ENCODE data around the gene DACH1. TPM values are rescaled to one million over a fixed set of nuclear protein-coding genes. Genes with fewer than 3 reads are reported as not detected.

The DACH1 gene
- total RNA-seq, 2 experiments from 2014 or later: not detected

- intact Hi-C loops (cut with micrococcal nuclease; ENCODE audit: unreplicated experiment): no loop called here
- no peaks in the 10 kb centered on the region for H3K79me2 ChIP-seq (ENCODE audit: insufficient read depth, low read depth, low read length)
- ChIA-PET POLR2A (interaction anchor here (1.2 kb wide), 1 partner anchor 9 kb away, joined by 3 read pairs; no protein-coding TSS in a partner anchor), CTCF (ENCODE audit: unreplicated experiment) (no interaction called here)
- BruUV-seq (replicated peaks): no TSS peak
- no peaks in the 10 kb centered on the region for H3K9me3 ChIP-seq (ENCODE audit: low read length)
- H3K4me1 ChIP-seq (ENCODE audit: insufficient read depth, low read length, poor library complexity, severe bottlenecking): no peaks in the 10 kb centered on the region
- no peak for DNase-seq (ENCODE audit: low spot score)
- H2AFZ ChIP-seq (ENCODE audit: low read length): no peak overlapping the region
- no peak overlapping the region for H3K27ac ChIP-seq (ENCODE audit: low read depth, low read length, poor library complexity, severe bottlenecking)
- H4K20me1 ChIP-seq (ENCODE audit: insufficient read depth, low read length): no peaks in the 10 kb centered on the region
- no peak overlapping the region for H3K4me3 ChIP-seq (ENCODE audit: low read depth, low read length, poor library complexity, severe bottlenecking)
- TF ChIP-seq CTCF (conservative IDR thresholded peaks at IDR 0.05; ENCODE audit: low read length) (peak; percentile 22; the same call in 1 of the 2 replicates), EZH2phosphoT487 (IDR thresholded peaks at IDR 0.05; ENCODE audit: borderline replicate concordance, low read depth, low read length) (no peak)
- H3K4me2 ChIP-seq (ENCODE audit: low read length): no peak overlapping the region
- no peaks in the 10 kb centered on the region for H3K9me2 ChIP-seq (ENCODE audit: insufficient read depth, low read length)
- no peaks in the 10 kb centered on the region for H3K36me3 ChIP-seq (ENCODE audit: insufficient read depth, low read length)
Observed at GRCh38 chr13:71754407-71754974, 112.5 kb downstream of the DACH1 start.

GRCh38 chr13:71752775-71753513 is 114.1 kb downstream of the DACH1 start:
- no peak for TF ChIP-seq EZH2phosphoT487 (IDR thresholded peaks at IDR 0.05; ENCODE audit: borderline replicate concordance, low read depth, low read length)

GRCh38 chr13:71751073-71751472 is 115.9 kb downstream of the DACH1 start:
- intact Hi-C loops (cut with micrococcal nuclease; ENCODE audit: unreplicated experiment): no loop called here
- ChIA-PET CTCF (ENCODE audit: unreplicated experiment) (no interaction called here), POLR2A (no interaction called here)
- no peak overlapping the region for H3K4me3 ChIP-seq (ENCODE audit: low read depth, low read length, poor library complexity, severe bottlenecking)
- no peaks in the 10 kb centered on the region for H4K20me1 ChIP-seq (ENCODE audit: insufficient read depth, low read length)
- H2AFZ ChIP-seq (ENCODE audit: low read length): no peak overlapping the region
- no peaks in the 10 kb centered on the region for H3K9me2 ChIP-seq (ENCODE audit: insufficient read depth, low read length)
- no peak overlapping the region for H3K4me2 ChIP-seq (ENCODE audit: low read length)
- no peaks in the 10 kb centered on the region for H3K79me2 ChIP-seq (ENCODE audit: insufficient read depth, low read depth, low read length)
- H3K36me3 ChIP-seq (ENCODE audit: insufficient read depth, low read length): no peaks in the 10 kb centered on the region
- H3K4me1 ChIP-seq (ENCODE audit: insufficient read depth, low read length, poor library complexity, severe bottlenecking): no peaks in the 10 kb centered on the region
- no peak overlapping the region for H3K27ac ChIP-seq (ENCODE audit: low read depth, low read length, poor library complexity, severe bottlenecking)
- no peak for DNase-seq (ENCODE audit: low spot score)
- no peak for TF ChIP-seq CTCF (conservative IDR thresholded peaks at IDR 0.05; ENCODE audit: low read length)
- no peak for TF ChIP-seq EZH2phosphoT487 (IDR thresholded peaks at IDR 0.05; ENCODE audit: borderline replicate concordance, low read depth, low read length)
- no TSS peak for BruUV-seq (replicated peaks)
- H3K9me3 ChIP-seq (ENCODE audit: low read length): no peaks in the 10 kb centered on the region

More at GRCh38 chr13:71752775-71753513, 114.1 kb downstream of the DACH1 start:
- no peak overlapping the region for H3K4me2 ChIP-seq (ENCODE audit: low read length)
- intact Hi-C loops (cut with micrococcal nuclease; ENCODE audit: unreplicated experiment): no loop called here
- H3K27ac ChIP-seq (ENCODE audit: low read depth, low read length, poor library complexity, severe bottlenecking): no peak overlapping the region
- no peaks in the 10 kb centered on the region for H3K9me2 ChIP-seq (ENCODE audit: insufficient read depth, low read length)
- POLR2A ChIA-PET: no interaction called here
- no peak overlapping the region for H2AFZ ChIP-seq (ENCODE audit: low read length)
- H3K4me3 ChIP-seq (ENCODE audit: low read depth, low read length, poor library complexity, severe bottlenecking): no peak overlapping the region
- H3K4me1 ChIP-seq (ENCODE audit: insufficient read depth, low read length, poor library complexity, severe bottlenecking): no peaks in the 10 kb centered on the region
- no peak for DNase-seq (ENCODE audit: low spot score)
- H3K9me3 ChIP-seq (ENCODE audit: low read length): no peaks in the 10 kb centered on the region
- CTCF ChIA-PET (ENCODE audit: unreplicated experiment): no interaction called here
- no peaks in the 10 kb centered on the region for H3K79me2 ChIP-seq (ENCODE audit: insufficient read depth, low read depth, low read length)
- no peaks in the 10 kb centered on the region for H3K36me3 ChIP-seq (ENCODE audit: insufficient read depth, low read length)
- BruUV-seq (replicated peaks): no TSS peak
- H4K20me1 ChIP-seq (ENCODE audit: insufficient read depth, low read length): no peaks in the 10 kb centered on the region

Data from OCI-LY7 (cell line).